HG03175 (cell line): Measurements from ENCODE around the gene CTLA4.

Experiments used
- ATAC-seq: cut with Tn5 transposase; IDR thresholded peaks from one replicate; pipeline ENCODE4 v1.9.1; 2021; ENCODE audit warnings: mild to moderate bottlenecking, moderate library complexity; ENCODE audit not compliant: unreplicated experiment

The CTLA4 gene

DNA sequence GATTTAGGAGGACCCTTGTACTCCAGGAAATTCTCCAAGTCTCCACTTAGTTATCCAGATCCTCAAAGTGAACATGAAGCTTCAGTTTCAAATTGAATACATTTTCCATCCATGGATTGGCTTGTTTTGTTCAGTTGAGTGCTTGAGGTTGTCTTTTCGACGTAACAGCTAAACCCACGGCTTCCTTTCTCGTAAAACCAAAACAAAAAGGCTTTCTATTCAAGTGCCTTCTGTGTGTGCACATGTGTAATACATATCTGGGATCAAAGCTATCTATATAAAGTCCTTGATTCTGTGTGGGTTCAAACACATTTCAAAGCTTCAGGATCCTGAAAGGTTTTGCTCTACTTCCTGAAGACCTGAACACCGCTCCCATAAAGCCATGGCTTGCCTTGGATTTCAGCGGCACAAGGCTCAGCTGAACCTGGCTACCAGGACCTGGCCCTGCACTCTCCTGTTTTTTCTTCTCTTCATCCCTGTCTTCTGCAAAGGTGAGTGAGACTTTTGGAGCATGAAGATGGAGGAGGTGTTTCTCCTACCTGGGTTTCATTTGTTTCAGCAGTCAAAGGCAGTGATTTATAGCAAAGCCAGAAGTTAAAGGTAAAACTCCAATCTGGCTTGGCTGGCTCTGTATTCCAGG lies at the start of gene CTLA4:
TSS of gene CTLA4 (plus strand) at position 211 of the 640 bp plus-strand sequence. CDS start at position 383, 172 bp downstream.
- no peak for ATAC-seq

DNA sequence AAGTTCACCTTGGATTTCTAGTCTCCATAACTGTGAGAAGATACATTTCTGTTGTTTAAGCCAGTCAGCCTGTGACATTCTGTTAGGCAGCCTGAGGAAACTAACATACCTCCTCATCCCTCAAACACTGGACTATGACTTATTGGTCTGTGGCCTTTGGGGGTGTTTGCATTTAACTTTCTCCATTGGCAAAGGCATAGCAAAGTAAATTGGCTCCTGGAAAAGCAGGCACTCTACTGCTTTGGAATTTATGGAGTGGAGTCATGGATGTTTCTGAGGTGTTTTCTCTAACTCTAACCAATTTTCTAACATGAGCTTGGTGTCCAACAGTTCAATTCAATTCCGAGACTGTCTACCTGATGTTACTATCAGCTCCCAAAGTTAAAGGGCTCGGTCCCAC lies 48.9 kb upstream of the CTLA4 start:
- ATAC-seq, result no peak

DNA sequence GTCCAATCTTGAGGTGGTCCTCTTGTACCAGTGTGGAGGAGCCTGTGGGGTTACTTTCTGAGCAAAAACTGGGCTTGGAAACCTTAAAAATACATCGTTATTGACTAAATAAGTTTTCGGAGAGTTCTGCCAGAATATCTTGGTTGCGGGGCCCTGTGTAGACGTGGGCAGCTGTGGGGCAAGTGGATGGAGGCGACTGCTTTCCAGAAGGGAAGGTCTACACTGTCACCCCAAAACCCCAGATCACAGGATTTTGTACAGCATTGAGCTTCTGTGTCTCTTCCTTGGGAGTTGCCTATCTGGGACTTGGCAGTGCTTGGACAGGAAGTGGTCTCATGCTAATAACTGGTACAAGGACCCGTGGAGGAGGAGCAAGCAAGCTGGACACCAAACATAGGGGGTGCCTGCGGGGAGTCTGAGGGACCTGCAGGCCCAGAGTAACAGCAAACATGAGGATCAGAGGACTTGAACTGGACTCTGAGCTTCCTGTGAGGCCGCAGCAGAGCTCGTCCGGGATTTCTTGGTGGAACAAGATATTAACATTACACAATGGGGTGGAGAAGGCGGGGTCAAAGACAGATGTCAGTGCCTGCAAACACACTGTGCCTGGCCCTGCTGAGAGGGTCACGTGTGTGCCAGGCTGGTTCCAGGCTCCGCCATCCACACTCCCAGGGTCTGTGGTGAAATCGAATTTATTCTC lies 48.0 kb upstream of the CTLA4 start:
- ATAC-seq, result no peak

DNA sequence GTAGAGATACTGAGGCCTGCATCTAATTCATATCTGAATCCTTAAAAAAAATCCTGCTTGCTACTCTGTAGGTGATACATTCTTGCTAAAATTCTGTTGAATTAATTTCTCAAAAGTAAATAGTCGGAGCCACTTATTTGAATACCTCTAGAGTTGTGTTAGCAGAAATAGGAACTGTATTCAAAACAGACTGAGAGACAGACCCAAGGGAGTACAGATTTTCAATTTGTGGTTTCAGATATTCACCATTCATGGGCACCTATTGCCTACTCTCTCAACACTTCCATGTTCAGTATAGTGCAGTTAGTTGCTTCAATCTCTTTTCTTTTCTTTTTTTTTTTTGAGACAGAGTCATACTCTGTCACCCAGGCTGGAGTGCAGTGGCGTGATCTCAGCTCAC lies 46.6 kb upstream of the CTLA4 start:
- peak; percentile 80 for ATAC-seq

DNA sequence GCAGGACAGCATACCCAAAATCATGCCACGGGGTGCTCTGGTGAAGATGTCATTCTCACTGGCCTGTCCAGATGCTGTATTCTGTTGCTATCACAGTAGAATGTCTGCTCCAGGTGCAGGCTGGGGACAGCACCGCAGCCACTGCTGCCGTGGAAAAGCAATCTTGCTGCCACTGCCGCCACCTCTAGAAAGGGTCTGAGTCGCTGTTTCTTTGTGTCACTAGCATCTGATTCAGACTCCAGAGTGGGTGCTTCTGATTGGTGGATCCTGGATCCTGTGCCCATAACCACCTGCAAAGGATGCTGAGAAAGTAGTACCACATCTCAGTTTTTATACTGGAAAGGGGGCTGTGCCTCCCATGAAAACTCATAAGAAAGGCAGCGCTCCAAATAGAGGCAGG lies 45.3 kb upstream of the CTLA4 start:
- no peak for ATAC-seq

DNA sequence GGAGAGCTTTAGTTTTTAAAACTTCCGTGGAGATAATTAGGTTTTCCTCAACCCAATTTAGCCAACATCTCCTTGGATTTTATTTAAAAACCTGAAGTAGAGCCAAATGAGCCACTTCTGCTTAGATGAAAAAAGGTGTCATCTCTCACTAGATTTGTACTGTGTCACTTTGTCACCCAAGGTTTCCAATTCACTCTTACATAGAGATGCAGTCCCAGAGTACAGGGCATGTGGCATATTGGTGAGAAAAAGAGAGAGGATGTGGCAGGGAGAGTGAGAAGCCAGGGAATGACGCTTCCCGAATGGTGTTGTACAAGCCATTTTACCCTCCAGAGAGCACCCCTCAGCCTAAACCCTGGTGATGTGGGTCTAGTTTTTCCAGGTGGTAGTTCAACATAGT lies 44.4 kb upstream of the CTLA4 start:
- no peak for ATAC-seq

DNA sequence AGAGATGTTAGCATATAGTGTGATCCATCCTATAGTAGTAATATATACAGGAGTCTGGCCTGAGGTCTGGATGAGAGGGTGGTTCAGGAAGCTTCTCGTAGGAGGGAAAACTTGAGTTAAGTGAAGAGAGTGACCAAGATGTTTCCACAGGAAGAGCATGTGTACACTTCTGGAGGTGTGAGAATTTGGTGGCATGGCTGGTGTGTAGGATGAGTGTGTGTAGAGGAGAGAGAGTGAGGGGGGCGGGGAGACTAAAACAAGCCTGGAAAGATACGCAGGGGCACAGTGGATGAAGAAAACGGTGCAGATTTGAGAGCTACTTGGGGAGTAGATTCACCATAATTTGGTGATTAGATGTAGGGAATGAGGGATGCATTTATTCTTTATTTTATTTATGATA lies 43.5 kb upstream of the CTLA4 start:
- ATAC-seq, result no peak

DNA sequence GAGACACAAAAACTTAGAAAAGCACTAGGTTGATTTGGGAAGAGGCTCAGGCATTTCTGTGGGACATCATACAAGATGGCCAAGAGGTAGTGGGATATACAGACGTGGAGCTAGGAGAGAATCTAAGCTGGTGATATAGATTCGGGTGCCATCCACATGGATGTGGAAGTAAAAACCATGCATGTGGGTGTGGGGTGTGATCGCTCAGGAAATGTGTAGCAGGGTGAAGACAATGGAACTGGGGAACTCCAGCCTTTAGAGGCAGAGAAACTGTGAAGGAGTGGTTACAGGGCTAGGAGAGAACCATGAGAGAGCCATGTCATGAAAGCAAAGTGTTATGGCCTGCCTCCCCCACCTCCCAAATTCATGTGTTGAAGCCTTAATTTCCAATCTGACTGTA lies 43.0 kb upstream of the CTLA4 start:
- ATAC-seq, result no peak

DNA sequence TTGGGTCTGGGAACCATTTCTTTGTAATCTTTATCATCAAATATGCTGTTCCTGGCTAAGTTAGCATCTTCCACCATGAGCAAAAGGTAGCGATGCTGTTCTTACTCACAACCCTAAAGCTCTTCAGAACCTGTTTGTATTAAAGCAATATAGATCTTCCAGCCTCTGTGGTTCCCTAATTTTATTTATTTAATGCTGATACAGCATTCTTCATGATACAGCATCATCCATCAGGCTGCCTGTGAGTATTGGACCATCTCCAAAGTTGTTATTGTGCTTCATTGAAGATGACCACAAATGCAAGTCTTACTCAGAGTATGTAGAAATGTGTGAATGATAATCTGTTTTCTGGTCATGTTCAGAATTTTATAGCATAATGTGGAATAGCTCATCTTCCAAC lies 40.9 kb upstream of the CTLA4 start:
- no peak for ATAC-seq

DNA sequence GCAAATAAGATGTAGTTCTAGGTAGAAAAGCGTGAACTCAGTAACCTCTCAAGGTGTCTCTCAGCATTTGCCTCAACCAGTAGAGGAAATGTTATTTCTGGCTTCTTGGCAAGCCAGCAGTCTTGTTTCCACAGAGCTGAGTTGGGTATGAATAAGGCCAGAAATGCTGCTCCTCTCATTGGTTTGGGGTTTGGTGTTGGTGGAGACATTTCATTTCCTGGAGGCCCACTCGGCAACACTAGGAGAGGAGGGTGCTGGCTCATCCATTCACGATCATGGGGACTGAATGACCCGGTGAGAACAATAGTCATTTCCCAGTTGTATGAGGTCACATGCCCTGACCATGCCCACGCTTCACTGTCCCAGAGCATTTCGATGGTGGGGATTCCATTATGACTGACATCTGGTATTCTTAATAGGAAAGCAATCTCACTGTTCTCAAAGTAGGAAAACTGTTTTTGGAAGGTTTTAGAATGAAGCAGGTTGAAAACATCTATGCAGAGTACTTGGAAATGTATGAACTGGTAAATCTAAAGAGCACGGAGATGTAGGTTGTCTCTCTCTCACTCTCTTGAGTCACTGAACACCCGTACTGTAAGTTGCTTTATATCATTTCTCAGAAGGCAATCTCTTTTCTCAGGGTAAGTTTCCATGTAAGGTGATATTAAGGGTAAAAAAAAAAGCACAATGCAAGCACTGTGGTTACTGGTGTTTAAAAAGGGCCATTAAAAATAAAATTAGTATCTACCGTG lies 37.1 kb upstream of the CTLA4 start:
- ATAC-seq, result no peak

DNA sequence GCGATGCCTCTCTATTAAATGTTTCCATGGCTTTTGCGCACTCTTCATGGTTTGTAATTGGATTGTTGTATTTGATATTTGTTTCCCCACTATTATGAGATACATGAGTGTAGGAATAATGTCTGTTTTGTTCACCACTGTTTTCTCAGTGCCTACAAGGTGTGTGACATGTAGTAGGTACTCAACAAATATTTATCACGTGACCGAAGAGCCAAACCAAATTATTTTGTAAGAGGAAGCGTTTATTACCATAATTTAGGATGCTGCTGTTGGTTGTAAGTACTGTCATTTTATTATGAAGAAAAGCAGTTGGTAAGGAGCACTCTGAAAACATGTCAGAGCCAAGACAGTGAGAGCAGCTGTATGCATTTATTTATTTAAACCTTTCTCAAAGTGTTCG lies 32.2 kb upstream of the CTLA4 start:
- ATAC-seq, result no peak

DNA sequence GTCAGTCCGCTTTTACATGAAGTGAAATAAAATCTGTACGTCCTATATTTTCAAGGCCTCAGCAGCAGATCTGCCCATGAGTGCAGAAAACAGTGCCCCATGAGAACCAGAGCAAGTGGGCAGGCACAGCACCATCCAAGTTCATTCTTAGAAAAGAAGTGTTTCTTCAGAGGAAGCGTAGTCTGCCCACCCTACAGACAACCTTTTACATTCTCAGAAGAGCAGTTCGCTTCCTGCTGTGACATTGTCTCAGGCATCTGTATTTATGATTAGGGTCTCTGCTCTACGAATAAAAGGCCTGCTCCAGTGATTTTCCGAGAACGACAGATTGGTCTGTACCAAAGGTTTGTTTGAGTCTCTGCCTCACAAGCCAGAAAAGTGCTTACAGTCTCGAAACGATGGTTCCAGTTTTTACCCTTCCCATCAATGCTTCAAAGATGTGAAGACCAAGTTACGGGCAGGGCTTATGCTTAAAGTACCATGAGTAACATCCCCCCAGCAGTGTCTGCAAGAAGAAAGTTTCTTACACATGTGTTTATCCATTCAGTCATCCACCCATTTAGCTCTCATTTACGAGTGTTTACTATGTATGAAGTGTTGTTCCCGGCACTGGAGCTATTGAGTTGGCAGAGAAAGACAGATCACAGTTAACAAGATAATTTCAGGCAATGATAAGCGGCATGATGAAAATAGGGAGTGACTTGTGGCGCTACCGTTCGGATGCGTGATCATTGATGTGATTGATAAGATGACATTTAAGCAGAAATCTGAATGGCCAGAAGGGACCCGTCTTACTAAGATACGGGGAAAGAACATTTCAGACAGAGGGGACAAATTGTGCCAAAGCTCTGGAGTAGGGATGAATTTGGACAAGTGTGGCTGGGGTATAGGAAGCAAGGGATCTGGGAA lies 31.4 kb upstream of the CTLA4 start:
- no peak for ATAC-seq

DNA sequence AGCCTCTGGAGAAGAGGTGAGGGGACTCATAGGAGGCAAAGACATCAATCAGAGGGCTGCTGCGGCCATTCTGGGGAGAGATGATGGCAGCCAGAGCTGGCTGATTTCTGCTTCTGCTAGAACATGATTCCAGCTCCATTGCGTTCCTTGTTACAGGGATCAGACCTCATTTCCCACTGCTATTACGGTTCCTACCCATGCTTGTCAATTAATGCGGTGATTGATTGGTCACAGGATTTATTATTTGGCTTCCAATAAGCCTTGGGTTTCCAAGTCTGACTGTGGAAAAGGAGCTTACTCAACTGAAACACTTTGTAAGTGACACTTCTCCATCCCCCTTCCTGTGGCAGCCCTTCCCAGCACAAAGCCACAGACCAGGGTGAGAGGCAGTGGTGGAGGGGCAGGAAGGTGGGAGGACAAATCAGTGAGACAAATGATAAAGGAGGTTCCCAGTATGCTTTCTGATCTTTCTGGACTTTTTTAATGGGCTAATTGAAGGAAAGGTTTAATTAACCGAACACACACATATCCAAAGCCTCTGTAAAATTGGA lies 26.8 kb upstream of the CTLA4 start:
- ATAC-seq, result no peak

DNA sequence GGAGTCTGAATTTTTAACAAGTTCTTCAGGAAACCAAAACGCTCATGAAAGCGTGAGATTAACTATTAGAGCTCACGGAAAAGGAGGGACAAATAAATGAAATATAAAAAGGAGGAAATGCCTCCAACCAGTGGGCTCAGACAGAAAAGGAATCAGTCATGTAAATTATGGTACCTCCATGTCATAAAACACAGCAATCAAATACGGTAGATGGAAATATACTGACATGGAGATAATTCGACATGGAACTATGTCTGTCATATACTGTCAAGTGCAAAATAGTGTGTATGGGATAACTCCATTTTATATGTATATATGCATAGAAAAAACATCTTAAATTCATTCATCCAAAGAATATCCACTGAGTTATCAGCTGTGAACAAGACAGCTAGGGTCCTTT lies 25.9 kb upstream of the CTLA4 start:
- ATAC-seq, result no peak

DNA sequence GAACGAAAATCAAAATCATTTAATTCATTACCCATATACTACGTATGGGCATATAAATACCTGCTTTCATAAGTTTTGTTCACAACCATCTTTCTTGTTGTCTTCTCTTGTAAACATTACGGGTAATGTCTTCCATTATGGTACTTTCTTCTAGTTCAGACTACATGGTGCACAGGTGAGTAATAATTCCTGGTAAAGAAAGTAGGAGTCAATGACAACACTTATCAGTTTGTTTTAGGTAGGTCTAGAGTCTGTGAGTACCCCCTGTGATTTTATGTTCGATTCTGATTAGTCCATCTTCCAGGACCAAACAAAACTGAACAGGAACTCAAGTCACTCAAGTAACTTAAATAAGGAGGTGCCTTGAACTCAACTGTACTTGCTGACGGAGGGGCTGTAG lies 25.2 kb upstream of the CTLA4 start:
- no peak for ATAC-seq

DNA sequence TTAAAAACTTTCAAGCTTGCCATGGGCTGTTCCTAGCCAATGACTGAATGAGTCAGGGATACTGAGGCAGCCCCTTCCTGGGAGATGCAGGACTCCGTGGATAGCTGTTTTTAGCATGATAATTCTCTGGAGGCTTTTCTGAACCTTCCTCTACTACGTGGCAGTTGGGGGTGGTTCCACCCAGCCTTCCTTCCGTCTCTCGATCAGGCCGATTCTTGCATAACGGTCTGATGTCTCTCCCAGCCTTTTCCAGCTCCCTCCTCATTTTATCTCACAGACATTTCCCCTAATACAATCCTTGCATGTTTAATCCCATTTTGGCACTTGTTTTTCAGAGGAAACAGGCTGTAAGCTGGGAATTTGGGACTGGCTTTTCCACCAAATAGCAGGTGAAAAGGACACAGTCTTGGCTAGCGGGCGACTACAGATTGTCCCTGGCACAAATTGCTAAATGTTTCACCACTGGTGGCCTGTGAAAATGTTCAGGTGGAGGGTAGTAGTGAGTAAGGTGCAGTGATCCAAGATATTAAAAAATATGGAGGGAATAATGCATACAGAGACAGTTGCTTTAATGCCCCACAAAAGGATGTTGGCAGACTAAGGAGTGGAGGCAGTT lies 21.0 kb upstream of the CTLA4 start:
- ATAC-seq, result no peak

DNA sequence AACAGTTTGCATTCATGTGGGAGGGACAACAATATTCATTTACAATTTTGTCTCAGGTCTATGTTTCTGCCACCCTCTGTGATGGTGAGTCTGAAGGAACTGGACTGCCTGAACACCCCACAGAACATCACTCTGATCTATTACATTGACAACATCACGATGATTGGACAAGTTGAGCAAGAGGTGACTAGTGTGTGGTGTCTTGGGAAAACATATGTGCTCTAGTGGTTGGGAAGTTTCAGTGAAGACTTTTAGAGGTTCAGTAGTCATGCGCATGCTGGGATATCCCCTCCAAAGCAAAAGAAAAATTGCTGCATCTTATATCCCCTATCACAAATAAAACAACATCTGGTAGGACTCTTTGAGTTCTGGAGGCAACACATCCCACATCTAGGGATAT lies 18.6 kb upstream of the CTLA4 start:
- no peak for ATAC-seq

DNA sequence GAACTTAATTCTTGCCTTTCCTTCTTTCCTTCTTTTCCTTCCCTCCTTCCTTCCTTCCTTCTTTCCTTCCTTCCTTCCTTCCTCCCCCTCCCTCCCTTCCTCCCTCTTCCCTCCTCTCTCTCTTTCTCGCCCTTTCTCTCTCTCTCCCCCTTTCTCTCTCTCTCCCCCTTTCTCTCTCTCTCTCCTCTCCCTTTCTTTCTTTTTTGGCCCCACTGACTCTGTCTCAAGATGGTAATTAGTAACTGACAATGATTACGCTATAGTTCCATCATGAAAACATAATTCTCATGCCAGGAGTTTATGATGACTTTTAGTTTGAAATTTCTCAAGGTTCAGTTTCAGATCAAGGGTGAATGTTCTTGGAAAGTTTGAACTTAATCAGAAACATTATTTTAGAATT lies 14.8 kb upstream of the CTLA4 start:
- ATAC-seq, result no peak

DNA sequence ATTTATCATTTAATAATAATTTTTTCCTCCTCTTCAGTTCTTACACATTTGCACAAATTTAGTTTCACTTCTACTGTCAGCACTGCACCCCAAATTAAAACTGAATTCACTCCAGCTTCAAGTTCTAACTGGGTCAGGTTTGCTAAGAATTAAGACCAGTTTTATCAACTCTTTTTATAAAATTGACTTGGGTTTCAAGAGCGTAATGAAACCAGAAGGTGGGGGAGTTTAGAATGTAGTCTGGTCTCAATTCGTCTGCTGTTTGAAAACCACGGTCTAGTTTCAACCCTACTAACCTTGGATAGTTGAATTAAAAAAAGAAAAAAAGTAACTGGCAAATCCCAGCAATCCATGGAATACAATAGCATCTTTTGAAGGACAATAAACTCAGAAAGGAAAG lies 14.3 kb upstream of the CTLA4 start:
- ATAC-seq, result no peak

DNA sequence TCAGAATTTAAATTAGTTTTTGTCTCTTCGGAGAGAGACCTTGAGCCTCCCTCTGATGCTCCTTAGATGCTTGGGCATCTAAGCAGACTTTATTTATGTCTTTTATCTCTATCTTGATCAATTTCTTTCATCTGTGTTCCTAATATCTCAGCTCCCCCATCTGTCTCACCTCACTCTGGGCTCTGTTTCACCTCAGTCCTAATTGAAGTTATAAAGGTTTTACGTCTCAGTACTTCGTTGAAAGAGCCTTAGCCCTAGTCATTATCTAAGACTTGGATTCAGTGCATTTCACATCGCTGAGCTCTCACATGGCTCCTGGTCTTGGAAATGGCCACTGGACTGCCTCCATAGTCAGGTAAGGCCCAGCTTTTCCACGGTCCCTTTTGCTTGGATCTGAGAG lies 13.8 kb upstream of the CTLA4 start:
- ATAC-seq, result no peak
